BE2C (cell line): ENCODE measurements around the gene NPC2.

Experiments
- DNase-seq: peaks from one replicate; pipeline ENCODE4 v3.0.0-alpha.2; 2020
- H3K27me3 ChIP-seq: fragments of 250-450 bp; sonication (Bioruptor Pico); 2 replicates; pipeline ENCODE4 v1.5.1; 2020; ENCODE audit warnings: mild to moderate bottlenecking
- H3K36me3 ChIP-seq: fragments of 250-450 bp; sonication (Bioruptor Pico); 2 replicates; pipeline ENCODE4 v1.5.1; 2020; ENCODE audit warnings: mild to moderate bottlenecking
- H3K4me1 ChIP-seq: fragments of 250-450 bp; sonication (Bioruptor Pico); 2 replicates; pipeline ENCODE4 v1.5.1; 2020
- H3K4me3 ChIP-seq: 2 replicates; pipeline ENCODE4 v1.5.1; 2011; ENCODE audit warnings: low read depth, low read length
- H3K9me3 ChIP-seq: fragments of 250-450 bp; sonication (Bioruptor Pico); 2 replicates; pipeline ENCODE4 v1.5.1; 2020
- CTCF ChIP-seq: IDR thresholded peaks from 2 replicates; pipeline ENCODE4 v1.5.1; 2012; ENCODE audit warnings: mild to moderate bottlenecking, low read depth, low read length

The NPC2 gene

GRCh38 chr14:74522740-74523139 is 29.6 kb upstream of the NPC2 start:
- Histone ChIP-seq H3K27me3 (peaks cover 9% of the 10 kb centered on the region), H3K4me3 (no peak overlapping the region), H3K9me3 (no peaks in the 10 kb centered on the region), H3K36me3 (no peaks in the 10 kb centered on the region), H3K4me1 (no peaks in the 10 kb centered on the region)
- no peak for TF ChIP-seq CTCF
- no peak for DNase-seq

GRCh38 chr14:74521756-74522155 is 28.7 kb upstream of the NPC2 start:
- no peak overlapping the region for H3K4me3 ChIP-seq
- no peaks in the 10 kb centered on the region for H3K4me1 ChIP-seq
- no peaks in the 10 kb centered on the region for H3K36me3 ChIP-seq
- H3K9me3 ChIP-seq: no peaks in the 10 kb centered on the region
- DNase-seq: no peak
- no peak for TF ChIP-seq CTCF
- peaks cover 9% of the 10 kb centered on the region for H3K27me3 ChIP-seq

- no peak for TF ChIP-seq CTCF
- Histone ChIP-seq H3K36me3 (no peaks in the 10 kb centered on the region), H3K4me3 (no peak overlapping the region), H3K4me1 (no peaks in the 10 kb centered on the region), H3K27me3 (0 out of 2 replicates have a peak, but pooled peaks cover under 1% of the 10 kb centered on the region), H3K9me3 (no peaks in the 10 kb centered on the region)
- DNase-seq: no peak
These were observed 26.4 kb upstream of the NPC2 start for GRCh38 chr14:74519316-74520074.

GRCh38 chr14:74518221-74518620 is 25.1 kb upstream of the NPC2 start:
- no peak overlapping the region for H3K4me3 ChIP-seq
- no peaks in the 10 kb centered on the region for H3K27me3 ChIP-seq
- H3K36me3 ChIP-seq: no peaks in the 10 kb centered on the region
- no peaks in the 10 kb centered on the region for H3K9me3 ChIP-seq
- no peaks in the 10 kb centered on the region for H3K4me1 ChIP-seq
- TF ChIP-seq CTCF: no peak
- no peak for DNase-seq

GRCh38 chr14:74517731-74518130 is 24.6 kb upstream of the NPC2 start:
- no peaks in the 10 kb centered on the region for H3K36me3 ChIP-seq
- H3K9me3 ChIP-seq: no peaks in the 10 kb centered on the region
- H3K4me3 ChIP-seq: no peak overlapping the region
- no peak for TF ChIP-seq CTCF
- no peak for DNase-seq
- no peaks in the 10 kb centered on the region for H3K4me1 ChIP-seq
- H3K27me3 ChIP-seq: no peaks in the 10 kb centered on the region

GRCh38 chr14:74516451-74517160 is 23.5 kb upstream of the NPC2 start:
- no peaks in the 10 kb centered on the region for H3K9me3 ChIP-seq
- DNase-seq: no peak
- no peaks in the 10 kb centered on the region for H3K36me3 ChIP-seq
- no peak for TF ChIP-seq CTCF
- no peaks in the 10 kb centered on the region for H3K4me1 ChIP-seq
- H3K27me3 ChIP-seq: no peaks in the 10 kb centered on the region
- H3K4me3 ChIP-seq: no peak overlapping the region
